ENCODE data around the gene RAB6B. TPM values are rescaled to one million over a fixed set of nuclear protein-coding genes. Genes with fewer than 3 reads are reported as not detected.
A peak's percentile ranks its signal among the peaks of the same experiment; 100 is the strongest.

The RAB6B gene
- total RNA-seq, 4 donors from 2014 or later, result 0.30 to 1.1 (median 0.65) TPM

GRCh38 chr3:133872781-133873180 is 22.9 kb downstream of the RAB6B start:
- DNase-seq (ENCODE audit: low spot score in 2 of 2), result peak in 1 of 2 donors; percentile 46
- intact Hi-C loops (cut with DNase I; ENCODE audit: low total_unique reads), result no loop called here
- TF ChIP-seq POLR2A (IDR thresholded peaks at IDR 0.05) (no peak), CTCF (IDR thresholded peaks at IDR 0.05) (no peak)
- no peak overlapping the region for H3K4me3 ChIP-seq (ENCODE audit: low read depth, poor library complexity, severe bottlenecking)
- 96 to 97% methylated on average over 7 of the region's 7 CpGs for WGBS, 2 donors

- TF ChIP-seq CTCF (IDR thresholded peaks at IDR 0.05) (no peak), POLR2A (IDR thresholded peaks at IDR 0.05) (no peak)
- intact Hi-C loops (cut with DNase I; ENCODE audit: low total_unique reads), result no loop called here
- peak in 1 of 2 donors; percentile 59 for DNase-seq (ENCODE audit: low spot score in 2 of 2)
- no peak overlapping the region for H3K4me3 ChIP-seq (ENCODE audit: low read depth, poor library complexity, severe bottlenecking)
- WGBS, 2 donors, result 86 to 93% methylated on average over 3 to 4 of the region's 4 CpGs
Observed at GRCh38 chr3:133872161-133872560, 23.5 kb downstream of the RAB6B start.

GRCh38 chr3:133871368-133872090 is 24.2 kb downstream of the RAB6B start:
- TF ChIP-seq POLR2A (IDR thresholded peaks at IDR 0.05) (no peak), CTCF (IDR thresholded peaks at IDR 0.05) (no peak)
- intact Hi-C loops (cut with DNase I; ENCODE audit: low total_unique reads), result no loop called here
- H3K4me3 ChIP-seq (ENCODE audit: low read depth, poor library complexity, severe bottlenecking), result no peak overlapping the region
- WGBS, 2 donors, result 89 to 92% methylated on average over 9 to 10 of the region's 10 CpGs
- DNase-seq (ENCODE audit: low spot score in 2 of 2), result peak in 1 of 2 donors; percentile 60

GRCh38 chr3:133870822-133871221 is 24.9 kb downstream of the RAB6B start:
- intact Hi-C loops (cut with DNase I; ENCODE audit: low total_unique reads), result no loop called here
- TF ChIP-seq CTCF (IDR thresholded peaks at IDR 0.05) (no peak), POLR2A (IDR thresholded peaks at IDR 0.05) (no peak)
- no peak for DNase-seq (ENCODE audit: low spot score in 2 of 2)
- no peak overlapping the region for H3K4me3 ChIP-seq (ENCODE audit: low read depth, poor library complexity, severe bottlenecking)

GRCh38 chr3:133869586-133869985 is 26.1 kb downstream of the RAB6B start:
- WGBS, 2 donors, result 97 to 98% methylated on average over 6 of the region's 6 CpGs
- intact Hi-C loops (cut with DNase I; ENCODE audit: low total_unique reads), result no loop called here
- DNase-seq (ENCODE audit: low spot score in 2 of 2), result peak in 1 of 2 donors; percentile 40
- no peak overlapping the region for H3K4me3 ChIP-seq (ENCODE audit: low read depth, poor library complexity, severe bottlenecking)
- no peak for TF ChIP-seq CTCF (IDR thresholded peaks at IDR 0.05)
- TF ChIP-seq POLR2A (IDR thresholded peaks at IDR 0.05), result no peak
